OCI-LY7 (cell line): ENCODE measurements around the gene ST6GAL1. TPM values are rescaled to one million over a fixed set of nuclear protein-coding genes. Genes with fewer than 3 reads are reported as not detected.
A peak's percentile ranks its signal among the peaks of the same experiment; 100 is the strongest.

Source experiments
- BruUV-seq: library from RNA; stranded (reverse); fragments of 400-500 nt; replicated peaks from 2 replicates; lab custom pipeline; 2021; lab: Mats Ljungman, UMichigan
- CTCF ChIA-PET: fragments of 300-600 bp; sonication (Branson Sonifier 250); formaldehyde crosslinking; loops from one replicate; lab custom pipeline; 2022; ENCODE audit warnings: antibody characterized with exemption; ENCODE audit not compliant: unreplicated experiment; lab: Charles Lee
- POLR2A ChIA-PET: fragments of 300-600 bp; sonication (Branson Sonifier 250); formaldehyde crosslinking; loops from one replicate; lab custom pipeline; 2022; ENCODE audit warnings: antibody characterized with exemption; lab: Charles Lee
- DNase-seq: peaks from one replicate; pipeline ENCODE4 v3.0.0-alpha.2; 2015; ENCODE audit warnings: low spot score
- H2AFZ ChIP-seq: fragments of 200-600 bp; sonication (generic), shearing (Covaris generic); 2 replicates; pipeline ENCODE4 v1.6.1; 2014; ENCODE audit warnings: mild to moderate bottlenecking, antibody characterized with exemption, low read length, moderate library complexity
- H3K27ac ChIP-seq: fragments of 200-600 bp; sonication (generic); 2 replicates; pipeline ENCODE4 v1.5.1; 2014; ENCODE audit warnings: mixed run types, low read depth, mild to moderate bottlenecking, moderate library complexity, low read length, inconsistent platforms; ENCODE audit not compliant: poor library complexity, severe bottlenecking
- H3K36me3 ChIP-seq: fragments of 200-600 bp; sonication (generic); 2 replicates; pipeline ENCODE4 v1.6.1; 2014; ENCODE audit warnings: mild to moderate bottlenecking, antibody characterized with exemption, low read length, moderate library complexity, mixed read lengths; ENCODE audit not compliant: insufficient read depth
- H3K4me1 ChIP-seq: fragments of 200-600 bp; sonication (generic); 2 replicates; pipeline ENCODE4 v1.5.1; 2014; ENCODE audit warnings: mild to moderate bottlenecking, low read length; ENCODE audit not compliant: insufficient read depth, poor library complexity, severe bottlenecking
- H3K4me2 ChIP-seq: fragments of 200-600 bp; sonication (generic); 2 replicates; pipeline ENCODE4 v1.6.1; 2014; ENCODE audit warnings: mild to moderate bottlenecking, low read length
- H3K4me3 ChIP-seq: fragments of 200-600 bp; sonication (generic); 2 replicates; pipeline ENCODE4 v1.5.1; 2014; ENCODE audit warnings: mild to moderate bottlenecking, low read depth, low read length; ENCODE audit not compliant: poor library complexity, severe bottlenecking
- H3K79me2 ChIP-seq: fragments of 200-600 bp; sonication (generic); 2 replicates; pipeline ENCODE4 v1.6.1; 2016; ENCODE audit warnings: low read depth, mild to moderate bottlenecking, low read length, moderate library complexity, mixed read lengths; ENCODE audit not compliant: insufficient read depth
- H3K9me2 ChIP-seq: fragments of 200-600 bp; sonication (generic); 2 replicates; pipeline ENCODE4 v1.6.1; 2016; ENCODE audit warnings: mild to moderate bottlenecking, low read length, mixed read lengths; ENCODE audit not compliant: insufficient read depth
- H3K9me3 ChIP-seq: fragments of 200-600 bp; sonication (generic); 2 replicates; pipeline ENCODE4 v1.6.1; 2014; ENCODE audit warnings: mild to moderate bottlenecking, mixed run types, low read length, mixed read lengths
- H4K20me1 ChIP-seq: fragments of 200-600 bp; sonication (generic); 2 replicates; pipeline ENCODE4 v1.6.1; 2014; ENCODE audit warnings: mild to moderate bottlenecking, antibody characterized with exemption, low read length, moderate library complexity, mixed read lengths; ENCODE audit not compliant: insufficient read depth
- CTCF ChIP-seq: fragments of 200-600 bp; sonication (generic); conservative IDR thresholded peaks from 2 replicates; pipeline ENCODE4 v1.5.1; 2014; ENCODE audit warnings: mild to moderate bottlenecking, antibody characterized with exemption, low read length, moderate library complexity, mixed read lengths
- EZH2phosphoT487 ChIP-seq: fragments of 200-600 bp; sonication (generic); IDR thresholded peaks from 2 replicates; pipeline ENCODE4 v1.6.1; 2018; ENCODE audit warnings: low read depth, borderline replicate concordance, mild to moderate bottlenecking, mixed run types, antibody characterized with exemption, low read length, moderate library complexity, mixed read lengths
- intact Hi-C: fragments of 100-400 bp; cut with micrococcal nuclease; formaldehyde crosslinking; loops from one replicate; pipeline ENCODE4 v1.10.0; 2022; ENCODE audit not compliant: unreplicated experiment
- total RNA-seq, 2 experiments: library from RNA; depleted of rRNA in 1 of 2; stranded (reverse); fragments of >200 nt in 1 of 2; shearing (Covaris generic) in 1 of 2; gene quantifications; 2 replicates each; pipeline ENCODE4 v1.2.3, GENCODE V29; 2014 to 2022

ST6GAL1 gene
- total RNA-seq, 2 experiments from 2014 or later: 192 to 375 TPM

GRCh38 chr3:187042874-187043458, 112.6 kb downstream of the ST6GAL1 start:
- H3K36me3 ChIP-seq: peaks cover 100% of the 10 kb centered on the region
- peak overlapping the region; percentile 85 for H3K4me2 ChIP-seq
- no peak for TF ChIP-seq EZH2phosphoT487
- no peak for TF ChIP-seq CTCF
- H3K27ac ChIP-seq: peak overlapping the region; percentile 90
- ChIA-PET CTCF (no interaction called here), POLR2A (interaction anchor here (0.5 to 2.6 kb wide), 3 partner anchors 11 to 69 kb away, joined by 3 to 13 read pairs (median 12); no protein-coding TSS in a partner anchor)
- no peak for DNase-seq
- peaks cover 48% of the 10 kb centered on the region for H4K20me1 ChIP-seq
- H3K4me1 ChIP-seq: peaks cover 82% of the 10 kb centered on the region
- no peaks in the 10 kb centered on the region for H3K9me3 ChIP-seq
- peaks cover 100% of the 10 kb centered on the region for H3K79me2 ChIP-seq
- no peaks in the 10 kb centered on the region for H3K9me2 ChIP-seq
- no peak overlapping the region for H2AFZ ChIP-seq
- H3K4me3 ChIP-seq: peak overlapping the region; percentile 31
- no TSS peak for BruUV-seq
- intact Hi-C loops: no loop called here

- TSS peak; percentile 1 for BruUV-seq
- Histone ChIP-seq H3K4me3 (peak overlapping the region; percentile 56), H3K9me2 (no peaks in the 10 kb centered on the region), H2AFZ (no peak overlapping the region), H3K27ac (peak overlapping the region; percentile 90), H3K4me2 (peak overlapping the region; percentile 85), H3K4me1 (peaks cover 72% of the 10 kb centered on the region), H3K36me3 (peaks cover 100% of the 10 kb centered on the region), H3K9me3 (no peaks in the 10 kb centered on the region), H4K20me1 (peaks cover 54% of the 10 kb centered on the region), H3K79me2 (peaks cover 100% of the 10 kb centered on the region)
- CTCF ChIA-PET: no interaction called here
- POLR2A ChIA-PET: interaction anchor here (0.7 to 2.6 kb wide), 14 partner anchors 10 to 261 kb away, joined by 3 to 15 read pairs (median 4); partner anchors contain the start of gene EIF4A2
- intact Hi-C loops: loop anchor here (1.0 kb wide), 2 partner anchors 17 to 21 kb away; no protein-coding TSS in a partner anchor
- TF ChIP-seq CTCF (no peak), EZH2phosphoT487 (no peak)
- peak; percentile 84 for DNase-seq
These were observed 113.9 kb downstream of the ST6GAL1 start for GRCh38 chr3:187044206-187044605.
